Ishikawa (cell line): Measurements from ENCODE around the gene FOXB1.

Experiments used
- CEBPB ChIP-seq: IDR thresholded peaks from 2 replicates; pipeline ENCODE4 v1.6.1; 2012
- NFIC ChIP-seq: IDR thresholded peaks from 2 replicates; pipeline ENCODE4 v1.6.1; 2012
- YY1 ChIP-seq: IDR thresholded peaks from 2 replicates; pipeline ENCODE4 v1.6.1; 2012; ENCODE audit warnings: low read depth
- TF ChIP-seq, protein P1 (sequence below): IDR thresholded peaks from 2 replicates; pipeline ENCODE4 v1.6.1; 2012; ENCODE audit warnings: low read depth, mild to moderate bottlenecking

DNA sequence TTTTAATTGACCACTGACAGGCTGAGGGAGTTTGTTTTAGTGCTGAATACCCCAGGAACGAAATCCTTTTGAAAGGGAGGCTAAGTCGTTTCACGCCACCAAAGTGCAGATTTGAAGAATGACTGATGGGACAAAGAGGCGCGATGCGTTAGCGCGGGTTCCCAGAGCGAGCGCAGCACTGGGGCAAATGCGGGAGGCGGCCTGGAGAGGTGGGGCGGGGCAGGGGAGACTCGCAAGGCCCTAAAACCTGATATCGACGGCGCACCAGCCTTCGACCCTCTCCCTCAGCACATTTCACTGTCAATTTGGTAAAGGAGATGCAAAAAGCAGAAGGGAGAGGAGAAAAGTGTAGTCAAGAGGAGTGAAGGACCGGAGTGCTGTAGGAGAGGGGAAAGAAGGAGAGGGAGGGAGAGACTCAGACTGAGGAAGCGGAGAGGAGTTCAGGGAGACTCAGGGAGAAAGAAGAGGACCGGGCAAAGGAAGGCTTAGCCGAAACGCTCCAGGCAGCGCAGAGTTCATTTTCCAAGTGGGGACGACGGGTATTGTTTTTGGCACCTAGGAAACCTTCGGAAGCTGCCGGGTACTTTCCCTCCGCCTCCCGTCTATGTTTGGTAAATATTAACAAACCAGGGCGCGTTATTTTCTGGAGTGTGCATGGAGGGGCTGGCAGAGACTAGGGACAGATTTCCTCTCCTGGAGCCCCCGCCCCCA lies 3.8 kb upstream of the FOXB1 start:
- TF ChIP-seq NFIC (no peak), CEBPB (no peak), YY1 (no peak)
- TF ChIP-seq, protein P1, sequence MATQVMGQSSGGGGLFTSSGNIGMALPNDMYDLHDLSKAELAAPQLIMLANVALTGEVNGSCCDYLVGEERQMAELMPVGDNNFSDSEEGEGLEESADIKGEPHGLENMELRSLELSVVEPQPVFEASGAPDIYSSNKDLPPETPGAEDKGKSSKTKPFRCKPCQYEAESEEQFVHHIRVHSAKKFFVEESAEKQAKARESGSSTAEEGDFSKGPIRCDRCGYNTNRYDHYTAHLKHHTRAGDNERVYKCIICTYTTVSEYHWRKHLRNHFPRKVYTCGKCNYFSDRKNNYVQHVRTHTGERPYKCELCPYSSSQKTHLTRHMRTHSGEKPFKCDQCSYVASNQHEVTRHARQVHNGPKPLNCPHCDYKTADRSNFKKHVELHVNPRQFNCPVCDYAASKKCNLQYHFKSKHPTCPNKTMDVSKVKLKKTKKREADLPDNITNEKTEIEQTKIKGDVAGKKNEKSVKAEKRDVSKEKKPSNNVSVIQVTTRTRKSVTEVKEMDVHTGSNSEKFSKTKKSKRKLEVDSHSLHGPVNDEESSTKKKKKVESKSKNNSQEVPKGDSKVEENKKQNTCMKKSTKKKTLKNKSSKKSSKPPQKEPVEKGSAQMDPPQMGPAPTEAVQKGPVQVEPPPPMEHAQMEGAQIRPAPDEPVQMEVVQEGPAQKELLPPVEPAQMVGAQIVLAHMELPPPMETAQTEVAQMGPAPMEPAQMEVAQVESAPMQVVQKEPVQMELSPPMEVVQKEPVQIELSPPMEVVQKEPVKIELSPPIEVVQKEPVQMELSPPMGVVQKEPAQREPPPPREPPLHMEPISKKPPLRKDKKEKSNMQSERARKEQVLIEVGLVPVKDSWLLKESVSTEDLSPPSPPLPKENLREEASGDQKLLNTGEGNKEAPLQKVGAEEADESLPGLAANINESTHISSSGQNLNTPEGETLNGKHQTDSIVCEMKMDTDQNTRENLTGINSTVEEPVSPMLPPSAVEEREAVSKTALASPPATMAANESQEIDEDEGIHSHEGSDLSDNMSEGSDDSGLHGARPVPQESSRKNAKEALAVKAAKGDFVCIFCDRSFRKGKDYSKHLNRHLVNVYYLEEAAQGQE, result no peak
